ENCODE measurements around the gene BPIFA1. TPM values are rescaled to one million over a fixed set of nuclear protein-coding genes. Genes with fewer than 3 reads are reported as not detected.

Gene BPIFA1
- total and polyA plus RNA-seq, 2 donors (not counting 1 experiment from before 2014, with no cell fraction given), result not detected

- H3K36me3 ChIP-seq (ENCODE audit: control insufficient read depth, insufficient read depth, low read length), result no peaks in the 10 kb centered on the region
- H3K27me3 ChIP-seq (ENCODE audit: control insufficient read depth, insufficient read depth, low read length), result peaks cover 5% of the 10 kb centered on the region
- no peak overlapping the region for H3K4me2 ChIP-seq (ENCODE audit: extremely low read depth, insufficient read depth, low read length)
- TF ChIP-seq CTCF (conservative IDR thresholded peaks at IDR 0.05 in 1 of 2, IDR thresholded peaks at IDR 0.05 in 1 of 2; ENCODE audit: low read depth in 1 of 2, low read length in 2 of 2), result no peak
- TF ChIP-seq EZH2 (IDR thresholded peaks at IDR 0.05; ENCODE audit: low read length, missing control alignments), result no peak
- H3K79me2 ChIP-seq (ENCODE audit: control insufficient read depth, insufficient read depth, low read length), result no peaks in the 10 kb centered on the region
- no peak for DNase-seq (ENCODE audit: low read depth in 2 of 2)
- H3K9me3 ChIP-seq (ENCODE audit: control insufficient read depth, insufficient read depth, low read depth, low read length), result no peaks in the 10 kb centered on the region
- no peak overlapping the region for H3K4me3 ChIP-seq (replicated peaks in 1 of 4; ENCODE audit: control extremely low read depth in 1 of 4, insufficient read depth in 1 of 4, low read depth in 3 of 4, low read length in 4 of 4)
- H3K9ac ChIP-seq (ENCODE audit: insufficient read depth, low read length), result no peak overlapping the region
- no peaks in the 10 kb centered on the region for H4K20me1 ChIP-seq (ENCODE audit: control insufficient read depth, extremely low read depth, insufficient read depth, low read length)
- H3K4me1 ChIP-seq (ENCODE audit: control insufficient read depth, extremely low read depth, insufficient read depth, low read length), result no peaks in the 10 kb centered on the region
- H2AFZ ChIP-seq (ENCODE audit: low read length), result no peak overlapping the region
- no peak overlapping the region for H3K27ac ChIP-seq (ENCODE audit: insufficient read depth, low read length)
Measured at GRCh38 chr20:33231237-33231636, 4.6 kb upstream of the BPIFA1 start.

- Histone ChIP-seq H3K9ac (ENCODE audit: insufficient read depth, low read length) (no peak overlapping the region), H4K20me1 (ENCODE audit: control insufficient read depth, extremely low read depth, insufficient read depth, low read length) (no peaks in the 10 kb centered on the region), H3K27me3 (ENCODE audit: control insufficient read depth, insufficient read depth, low read length) (peaks cover 5% of the 10 kb centered on the region), H3K4me3 (replicated peaks in 1 of 4; ENCODE audit: control extremely low read depth in 1 of 4, insufficient read depth in 1 of 4, low read depth in 3 of 4, low read length in 4 of 4) (no peak overlapping the region), H3K9me3 (ENCODE audit: control insufficient read depth, insufficient read depth, low read depth, low read length) (no peaks in the 10 kb centered on the region), H2AFZ (ENCODE audit: low read length) (no peak overlapping the region), H3K36me3 (ENCODE audit: control insufficient read depth, insufficient read depth, low read length) (no peaks in the 10 kb centered on the region), H3K4me2 (ENCODE audit: extremely low read depth, insufficient read depth, low read length) (no peak overlapping the region), H3K4me1 (ENCODE audit: control insufficient read depth, extremely low read depth, insufficient read depth, low read length) (no peaks in the 10 kb centered on the region), H3K79me2 (ENCODE audit: control insufficient read depth, insufficient read depth, low read length) (no peaks in the 10 kb centered on the region), H3K27ac (ENCODE audit: insufficient read depth, low read length) (no peak overlapping the region)
- TF ChIP-seq CTCF (conservative IDR thresholded peaks at IDR 0.05 in 1 of 2, IDR thresholded peaks at IDR 0.05 in 1 of 2; ENCODE audit: low read depth in 1 of 2, low read length in 2 of 2) (no peak), EZH2 (IDR thresholded peaks at IDR 0.05; ENCODE audit: low read length, missing control alignments) (no peak)
- DNase-seq (ENCODE audit: low read depth in 2 of 2), result no peak
Measured at GRCh38 chr20:33232486-33233072, 3.2 kb upstream of the BPIFA1 start.

- Histone ChIP-seq H3K9ac (ENCODE audit: insufficient read depth, low read length) (no peak overlapping the region), H2AFZ (ENCODE audit: low read length) (no peak overlapping the region), H3K27ac (ENCODE audit: insufficient read depth, low read length) (no peak overlapping the region), H3K4me2 (ENCODE audit: extremely low read depth, insufficient read depth, low read length) (no peak overlapping the region), H4K20me1 (ENCODE audit: control insufficient read depth, extremely low read depth, insufficient read depth, low read length) (no peaks in the 10 kb centered on the region), H3K4me3 (replicated peaks in 1 of 4; ENCODE audit: control extremely low read depth in 1 of 4, insufficient read depth in 1 of 4, low read depth in 3 of 4, low read length in 4 of 4) (no peak overlapping the region), H3K4me1 (ENCODE audit: control insufficient read depth, extremely low read depth, insufficient read depth, low read length) (no peaks in the 10 kb centered on the region), H3K79me2 (ENCODE audit: control insufficient read depth, insufficient read depth, low read length) (no peaks in the 10 kb centered on the region), H3K36me3 (ENCODE audit: control insufficient read depth, insufficient read depth, low read length) (no peaks in the 10 kb centered on the region), H3K27me3 (ENCODE audit: control insufficient read depth, insufficient read depth, low read length) (peaks cover 5% of the 10 kb centered on the region), H3K9me3 (ENCODE audit: control insufficient read depth, insufficient read depth, low read depth, low read length) (no peaks in the 10 kb centered on the region)
- TF ChIP-seq EZH2 (IDR thresholded peaks at IDR 0.05; ENCODE audit: low read length, missing control alignments) (no peak), CTCF (conservative IDR thresholded peaks at IDR 0.05 in 1 of 2, IDR thresholded peaks at IDR 0.05 in 1 of 2; ENCODE audit: low read depth in 1 of 2, low read length in 2 of 2) (no peak)
- DNase-seq (ENCODE audit: low read depth in 2 of 2), result no peak
Measured at GRCh38 chr20:33233129-33233774, 2.5 kb upstream of the BPIFA1 start.

All from fibroblast of lung (primary cell).